ENCODE results near the gene STK16.

GRCh38 chr2:219198974-219199373 is 46.3 kb upstream of the STK16 start:
- TF ChIP-seq, protein P1, sequence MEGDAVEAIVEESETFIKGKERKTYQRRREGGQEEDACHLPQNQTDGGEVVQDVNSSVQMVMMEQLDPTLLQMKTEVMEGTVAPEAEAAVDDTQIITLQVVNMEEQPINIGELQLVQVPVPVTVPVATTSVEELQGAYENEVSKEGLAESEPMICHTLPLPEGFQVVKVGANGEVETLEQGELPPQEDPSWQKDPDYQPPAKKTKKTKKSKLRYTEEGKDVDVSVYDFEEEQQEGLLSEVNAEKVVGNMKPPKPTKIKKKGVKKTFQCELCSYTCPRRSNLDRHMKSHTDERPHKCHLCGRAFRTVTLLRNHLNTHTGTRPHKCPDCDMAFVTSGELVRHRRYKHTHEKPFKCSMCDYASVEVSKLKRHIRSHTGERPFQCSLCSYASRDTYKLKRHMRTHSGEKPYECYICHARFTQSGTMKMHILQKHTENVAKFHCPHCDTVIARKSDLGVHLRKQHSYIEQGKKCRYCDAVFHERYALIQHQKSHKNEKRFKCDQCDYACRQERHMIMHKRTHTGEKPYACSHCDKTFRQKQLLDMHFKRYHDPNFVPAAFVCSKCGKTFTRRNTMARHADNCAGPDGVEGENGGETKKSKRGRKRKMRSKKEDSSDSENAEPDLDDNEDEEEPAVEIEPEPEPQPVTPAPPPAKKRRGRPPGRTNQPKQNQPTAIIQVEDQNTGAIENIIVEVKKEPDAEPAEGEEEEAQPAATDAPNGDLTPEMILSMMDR (IDR thresholded peaks at IDR 0.05) = no peak
- TF ChIP-seq POLR2A (IDR thresholded peaks at IDR 0.05) = no peak
- TF ChIP-seq EP300 (IDR thresholded peaks at IDR 0.05) = no peak

Measured in suprapubic skin (tissue), 3 donors.